Renal cortical epithelial cell (primary cell): ENCODE results near the gene MYH15. TPM values are rescaled to one million over a fixed set of nuclear protein-coding genes. Genes with fewer than 3 reads are reported as not detected.

Experiments
- DNase-seq: peaks from one replicate; pipeline ENCODE4 v3.0.0-alpha.2; 2011; ENCODE audit warnings: low read depth
- total RNA-seq: library from RNA; depleted of rRNA; stranded (reverse); fragments of >200 nt; gene quantifications from 2 replicates; pipeline ENCODE4 v1.2.3, GENCODE V29; 2014

Gene MYH15
- total RNA-seq, 1 donor from 2014 or later = 0.05 TPM

GRCh38 chr3:108415661-108416060 lies 94.7 kb downstream of the MYH15 start:
- DNase-seq = no peak

- DNase-seq = no peak
Observed at GRCh38 chr3:108414007-108414406, 96.4 kb downstream of the MYH15 start.

- no peak for DNase-seq
Observed at GRCh38 chr3:108412121-108412750, 98.2 kb downstream of the MYH15 start.

- no peak for DNase-seq
Observed at GRCh38 chr3:108410531-108410984, 99.8 kb downstream of the MYH15 start.

- DNase-seq = no peak
Observed at GRCh38 chr3:108409800-108410178, 100.6 kb downstream of the MYH15 start.

- DNase-seq = no peak
Observed at GRCh38 chr3:108408883-108409799, 101.3 kb downstream of the MYH15 start.

GRCh38 chr3:108407886-108408285 lies 102.5 kb downstream of the MYH15 start:
- DNase-seq = no peak

- DNase-seq = peak; percentile 60
Observed at GRCh38 chr3:108406661-108407206, 103.7 kb downstream of the MYH15 start.

- DNase-seq = no peak
Observed at GRCh38 chr3:108406063-108406660, 104.2 kb downstream of the MYH15 start.

GRCh38 chr3:108404368-108404767 lies 106.0 kb downstream of the MYH15 start:
- DNase-seq = no peak

GRCh38 chr3:108403686-108404345 lies 106.6 kb downstream of the MYH15 start:
- no peak for DNase-seq

- peak; percentile 27 for DNase-seq
Observed at GRCh38 chr3:108403198-108403597, 107.2 kb downstream of the MYH15 start.

GRCh38 chr3:108401836-108402235 lies 108.6 kb downstream of the MYH15 start:
- no peak for DNase-seq

- DNase-seq = no peak
Observed at GRCh38 chr3:108398510-108398909, 111.9 kb downstream of the MYH15 start.

- no peak for DNase-seq
Observed at GRCh38 chr3:108396336-108396735, 114.1 kb downstream of the MYH15 start.

GRCh38 chr3:108394563-108394962 lies 115.8 kb downstream of the MYH15 start:
- DNase-seq = no peak

GRCh38 chr3:108394016-108394415 lies 116.4 kb downstream of the MYH15 start:
- no peak for DNase-seq

GRCh38 chr3:108393128-108393900 lies 117.1 kb downstream of the MYH15 start:
- no peak for DNase-seq

- no peak for DNase-seq
Observed at GRCh38 chr3:108391917-108392593, 118.3 kb downstream of the MYH15 start.

GRCh38 chr3:108389372-108389771 lies 121.0 kb downstream of the MYH15 start:
- no peak for DNase-seq
